DND-41 (cell line): ENCODE results near the gene DKC1.

Experiments used
- CTCF ChIP-seq: IDR thresholded peaks from 2 replicates; pipeline ENCODE4 v1.5.1; 2012; ENCODE audit warnings: borderline replicate concordance, low read length, moderate library complexity, mild to moderate bottlenecking; ENCODE audit not compliant: poor library complexity, severe bottlenecking; ENCODE audit errors: extremely low read depth
- EZH2 ChIP-seq: IDR thresholded peaks from 3 replicates; pipeline ENCODE4 v1.6.1; 2012; ENCODE audit warnings: borderline replicate concordance, low read depth, mild to moderate bottlenecking, moderate library complexity, low read length, inconsistent platforms; ENCODE audit not compliant: severe bottlenecking

GRCh38 chrX:154727418-154727817 is 35.2 kb upstream of the DKC1 start:
- TF ChIP-seq EZH2 (no peak), CTCF (no peak)
